HEK293 (cell line): Measurements from ENCODE around the gene S100A8.

Experiments
- CTCF ChIA-PET: fragments of 350-600 bp; formaldehyde crosslinking; extraction: SDS; loops from one replicate; lab custom pipeline; 2021; ENCODE audit warnings: antibody characterized with exemption; lab: Yijun Ruan, JAX
- POLR2A ChIA-PET: fragments of 300-600 bp; formaldehyde crosslinking; extraction: SDS; loops from one replicate; lab custom pipeline; 2020; ENCODE audit warnings: antibody characterized with exemption, inconsistent platforms; lab: Yijun Ruan, JAX
- H3K27ac ChIP-seq: fragments of 200-500 bp; sonication (Bioruptor generic); 2 replicates; pipeline ENCODE4 v1.5.1; 2014; ENCODE audit warnings: low read depth, low read length, control low read depth, inconsistent platforms; ENCODE audit errors: extremely low read depth
- H3K36me3 ChIP-seq, 2 experiments: fragments of 200-500 bp in 1 of 2; sonication (Bioruptor generic) in 1 of 2; 1 replicate in 1 of 2; 2 replicates in 1 of 2; pipeline ENCODE4 v1.5.1; 2014 to 2017; ENCODE audit warnings: inconsistent platforms in 2 of 2, low read length in 2 of 2; ENCODE audit not compliant: control insufficient read depth in 2 of 2, insufficient read depth in 1 of 2
- H3K4me1 ChIP-seq: fragments of 200-500 bp; sonication (Bioruptor generic); 2 replicates; pipeline ENCODE4 v1.5.1; 2014; ENCODE audit warnings: mild to moderate bottlenecking, low read length, inconsistent platforms; ENCODE audit not compliant: control insufficient read depth, insufficient read depth
- H3K4me3 ChIP-seq: 2 replicates; pipeline ENCODE4 v1.5.1; 2011; ENCODE audit warnings: low read depth, mild to moderate bottlenecking, control low read depth, low read length, moderate library complexity
- H3K9me3 ChIP-seq: fragments of 200-500 bp; sonication (Bioruptor generic); 2 replicates; pipeline ENCODE4 v1.5.1; 2014; ENCODE audit warnings: low read depth, low read length, inconsistent platforms; ENCODE audit not compliant: control insufficient read depth, insufficient read depth
- BCL11A ChIP-seq: fragments of 450-650 bp; formaldehyde crosslinking; IDR thresholded peaks from 2 replicates; pipeline ENCODE4 v1.5.1; 2016; ENCODE audit warnings: low read depth, missing biosample characterization, missing genetic modification characterization
- BCL6B ChIP-seq: fragments of 450-650 bp; formaldehyde crosslinking; IDR thresholded peaks from 2 replicates; pipeline ENCODE4 v1.5.1; 2017; ENCODE audit warnings: missing biosample characterization, missing genetic modification characterization
- GLI4 ChIP-seq: fragments of 450-650 bp; formaldehyde crosslinking; IDR thresholded peaks from 2 replicates; pipeline ENCODE4 v1.5.1; 2016; ENCODE audit warnings: missing biosample characterization, missing genetic modification characterization
- KLF17 ChIP-seq: fragments of 450-650 bp; formaldehyde crosslinking; IDR thresholded peaks from 2 replicates; pipeline ENCODE4 v1.5.1; 2016; ENCODE audit warnings: missing biosample characterization, missing genetic modification characterization
- PRDM4 ChIP-seq: fragments of 450-650 bp; formaldehyde crosslinking; IDR thresholded peaks from 2 replicates; pipeline ENCODE4 v1.5.1; 2017; ENCODE audit warnings: missing biosample characterization, missing genetic modification characterization
- SP3 ChIP-seq: fragments of 450-650 bp; formaldehyde crosslinking; IDR thresholded peaks from 2 replicates; pipeline ENCODE4 v1.5.1; 2016; ENCODE audit warnings: missing biosample characterization, missing genetic modification characterization
- TCF7L2 ChIP-seq: IDR thresholded peaks from 2 replicates; pipeline ENCODE4 v1.6.1; 2011; ENCODE audit warnings: low read depth, mild to moderate bottlenecking, inconsistent platforms, low read length, moderate library complexity, borderline replicate concordance
- ZBTB17 ChIP-seq: fragments of 450-650 bp; formaldehyde crosslinking; IDR thresholded peaks from 2 replicates; pipeline ENCODE4 v1.5.1; 2016; ENCODE audit warnings: missing biosample characterization, missing genetic modification characterization
- ZEB2 ChIP-seq: fragments of 450-650 bp; formaldehyde crosslinking; IDR thresholded peaks from 2 replicates; pipeline ENCODE4 v1.5.1; 2016; ENCODE audit warnings: missing biosample characterization, missing genetic modification characterization
- ZFP3 ChIP-seq: fragments of 450-650 bp; formaldehyde crosslinking; IDR thresholded peaks from 2 replicates; pipeline ENCODE4 v1.5.1; 2016; ENCODE audit warnings: low read depth, missing biosample characterization, missing genetic modification characterization
- ZNF138 ChIP-seq: fragments of 450-650 bp; formaldehyde crosslinking; IDR thresholded peaks from 2 replicates; pipeline ENCODE4 v1.5.1; 2016; ENCODE audit warnings: missing biosample characterization, missing genetic modification characterization, borderline replicate concordance
- ZNF155 ChIP-seq: fragments of 450-650 bp; formaldehyde crosslinking; IDR thresholded peaks from 2 replicates; pipeline ENCODE4 v1.5.1; 2016; ENCODE audit warnings: missing biosample characterization, missing genetic modification characterization
- ZNF169 ChIP-seq: fragments of 450-650 bp; formaldehyde crosslinking; IDR thresholded peaks from 2 replicates; pipeline ENCODE4 v1.5.1; 2016; ENCODE audit warnings: missing biosample characterization, missing genetic modification characterization
- ZNF202 ChIP-seq: fragments of 450-650 bp; formaldehyde crosslinking; IDR thresholded peaks from 2 replicates; pipeline ENCODE4 v1.5.1; 2016; ENCODE audit warnings: missing biosample characterization, missing genetic modification characterization, borderline replicate concordance
- ZNF274 ChIP-seq, 2 experiments: fragments of 200-500 bp in 1 of 2; fragments of 450-650 bp in 1 of 2; sonication (Bioruptor generic) in 1 of 2; formaldehyde crosslinking in 1 of 2; IDR thresholded peaks; 2 replicates each; pipeline versions ENCODE4 v1.5.1 to v1.6.1; 2014 to 2016; ENCODE audit warnings: borderline replicate concordance in 1 of 2, inconsistent platforms in 1 of 2, low read length in 1 of 2, missing biosample characterization in 1 of 2, missing genetic modification characterization in 1 of 2
- ZNF292 ChIP-seq: fragments of 450-650 bp; formaldehyde crosslinking; IDR thresholded peaks from 2 replicates; pipeline ENCODE4 v1.5.1; 2016; ENCODE audit warnings: low read depth, missing biosample characterization, missing genetic modification characterization, borderline replicate concordance
- ZNF354C ChIP-seq: fragments of 450-650 bp; formaldehyde crosslinking; IDR thresholded peaks from 2 replicates; pipeline ENCODE4 v1.5.1; 2016; ENCODE audit warnings: missing biosample characterization, missing genetic modification characterization, low read depth, borderline replicate concordance
- ZNF37A ChIP-seq: fragments of 450-650 bp; IDR thresholded peaks from 2 replicates; pipeline ENCODE4 v1.5.1; 2018; ENCODE audit warnings: missing biosample characterization, missing genetic modification characterization
- ZNF48 ChIP-seq: fragments of 450-650 bp; formaldehyde crosslinking; IDR thresholded peaks from 2 replicates; pipeline ENCODE4 v1.5.1; 2016; ENCODE audit warnings: missing biosample characterization, missing genetic modification characterization
- ZNF513 ChIP-seq: fragments of 450-650 bp; IDR thresholded peaks from 2 replicates; pipeline ENCODE4 v1.5.1; 2018; ENCODE audit warnings: missing biosample characterization, missing genetic modification characterization
- ZNF692 ChIP-seq: fragments of 450-650 bp; formaldehyde crosslinking; IDR thresholded peaks from 2 replicates; pipeline ENCODE4 v1.5.1; 2016; ENCODE audit warnings: missing biosample characterization, missing genetic modification characterization
- ZNF701 ChIP-seq: fragments of 450-650 bp; formaldehyde crosslinking; IDR thresholded peaks from 2 replicates; pipeline ENCODE4 v1.5.1; 2016; ENCODE audit warnings: missing biosample characterization, missing genetic modification characterization
- ZNF707 ChIP-seq: fragments of 450-650 bp; formaldehyde crosslinking; IDR thresholded peaks from 2 replicates; pipeline ENCODE4 v1.5.1; 2016; ENCODE audit warnings: missing biosample characterization, missing genetic modification characterization
- ZNF747 ChIP-seq: fragments of 450-650 bp; formaldehyde crosslinking; IDR thresholded peaks from 2 replicates; pipeline ENCODE4 v1.5.1; 2016; ENCODE audit warnings: missing biosample characterization, missing genetic modification characterization
- ZNF777 ChIP-seq: fragments of 450-650 bp; formaldehyde crosslinking; IDR thresholded peaks from 2 replicates; pipeline ENCODE4 v1.5.1; 2017; ENCODE audit warnings: missing biosample characterization, missing genetic modification characterization, borderline replicate concordance
- ZXDB ChIP-seq: fragments of 450-650 bp; formaldehyde crosslinking; IDR thresholded peaks from 2 replicates; pipeline ENCODE4 v1.5.1; 2016; ENCODE audit warnings: missing biosample characterization, missing genetic modification characterization

The S100A8 gene

GRCh38 chr1:153374071-153374470 is 16.8 kb downstream of the S100A8 start:
- Histone ChIP-seq H3K27ac (no peak overlapping the region), H3K4me3 (no peak overlapping the region), H3K36me3 (no peaks in the 10 kb centered on the region)
- CTCF ChIA-PET: no interaction called here
- no peak for TF ChIP-seq ZNF138 (tag by site-specific recombination)
- TF ChIP-seq ZNF169 (tag by site-specific recombination): no peak
- no peak for TF ChIP-seq ZEB2 (tag by site-specific recombination)
- TF ChIP-seq ZBTB17 (tag by site-specific recombination): no peak
- TF ChIP-seq ZXDB (tag by site-specific recombination): no peak
- TF ChIP-seq ZNF354C: no peak
- no peak for TF ChIP-seq ZNF48 (tag by site-specific recombination)
- no peak for TF ChIP-seq GLI4 (tag by site-specific recombination)
- TF ChIP-seq ZNF707 (tag by site-specific recombination): no peak
- TF ChIP-seq, all 188 proteins: peak for 0
- H3K4me1 ChIP-seq: no peaks in the 10 kb centered on the region
- H3K9me3 ChIP-seq: no peaks in the 10 kb centered on the region
- POLR2A ChIA-PET: no interaction called here

GRCh38 chr1:153372571-153372970 is 18.3 kb downstream of the S100A8 start:
- TF ChIP-seq ZNF701 (tag by site-specific recombination): no peak
- no peak for TF ChIP-seq ZNF747 (tag by site-specific recombination)
- TF ChIP-seq ZNF155 (tag by site-specific recombination): no peak
- TF ChIP-seq ZNF202: no peak
- TF ChIP-seq ZNF513 (tag by site-specific recombination): no peak
- TF ChIP-seq ZFP3 (tag by site-specific recombination): no peak
- no peak for TF ChIP-seq BCL6B (tag by site-specific recombination)
- TF ChIP-seq ZNF274 (IDR thresholded peaks at IDR 0.05; ENCODE audit: low read length): no peak
- no peak for TF ChIP-seq ZNF274 (tag by site-specific recombination; IDR thresholded peaks at IDR 0.05; ENCODE audit: borderline replicate concordance)
- no peak for TF ChIP-seq ZNF292
- TF ChIP-seq GLI4 (tag by site-specific recombination): no peak
- H3K4me3 ChIP-seq: no peak overlapping the region
- H3K36me3 ChIP-seq: no peaks in the 10 kb centered on the region
- no peak overlapping the region for H3K27ac ChIP-seq
- H3K4me1 ChIP-seq: no peaks in the 10 kb centered on the region
- POLR2A ChIA-PET: no interaction called here
- CTCF ChIA-PET: interaction anchor here (0.8 to 1.4 kb wide), 3 partner anchors 17 to 28 kb away, joined by 3 to 7 read pairs (median 6); no protein-coding TSS in a partner anchor
- H3K9me3 ChIP-seq: no peaks in the 10 kb centered on the region

GRCh38 chr1:153371231-153371630 is 19.6 kb downstream of the S100A8 start:
- no peaks in the 10 kb centered on the region for H3K4me1 ChIP-seq
- ChIA-PET POLR2A (no interaction called here), CTCF (no interaction called here)
- no peak overlapping the region for H3K4me3 ChIP-seq
- no peak overlapping the region for H3K27ac ChIP-seq
- no peaks in the 10 kb centered on the region for H3K9me3 ChIP-seq
- H3K36me3 ChIP-seq: no peaks in the 10 kb centered on the region
- no peak for TF ChIP-seq ZNF37A
- no peak for TF ChIP-seq SP3 (tag by site-specific recombination)
- TF ChIP-seq BCL11A: no peak
- no peak for TF ChIP-seq TCF7L2
- TF ChIP-seq ZNF777 (tag by site-specific recombination): no peak
- TF ChIP-seq PRDM4 (tag by site-specific recombination): no peak
- no peak for TF ChIP-seq ZNF692 (tag by site-specific recombination)
- TF ChIP-seq KLF17 (tag by site-specific recombination): no peak
